ENCODE data around the gene CDK11A. TPM values are rescaled to one million over a fixed set of nuclear protein-coding genes. Genes with fewer than 3 reads are reported as not detected.

The CDK11A gene
- total RNA-seq, 4 donors from 2014 or later = 36.1 to 71.1 (median 54.6) TPM

DNA sequence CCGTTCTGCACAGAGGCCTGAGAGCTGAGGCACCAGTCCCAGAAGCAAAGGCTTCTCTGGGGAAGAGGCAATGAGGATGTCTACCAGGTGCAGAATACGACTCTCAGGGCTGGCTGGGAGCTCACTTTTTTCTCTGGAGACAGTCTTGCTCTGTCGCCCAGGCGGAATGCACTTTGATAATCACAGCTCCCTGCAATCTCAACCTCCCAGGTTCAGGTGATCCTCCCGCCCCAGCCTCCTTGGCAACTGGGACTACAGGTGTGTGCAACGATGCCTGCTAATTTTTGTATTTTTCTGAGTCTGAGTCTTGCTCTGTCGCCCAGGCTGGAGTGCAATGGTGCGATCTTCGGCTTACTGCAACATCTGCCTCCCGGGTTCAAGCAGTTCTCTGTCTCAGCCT is 36.6 kb upstream of the CDK11A start:
- H3K4me1 ChIP-seq = peaks cover 0 to 27% (median 2%) of the 10 kb centered on the region in 4 donors
- 89 to 92% methylated on average over 10 of the region's 10 CpGs for WGBS, 2 donors
- no peaks in the 10 kb centered on the region for H3K27me3 ChIP-seq
- peaks cover 0 to 93% (median 27%) of the 10 kb centered on the region in 3 donors for H3K36me3 ChIP-seq
- H3K27ac ChIP-seq = no peak overlapping the region
- DNase-seq (ENCODE audit: low spot score in 2 of 2) = no peak
- H3K9me3 ChIP-seq = no peaks in the 10 kb centered on the region
- TF ChIP-seq POLR2A (IDR thresholded peaks at IDR 0.05) = no peak
- TF ChIP-seq, protein P1, sequence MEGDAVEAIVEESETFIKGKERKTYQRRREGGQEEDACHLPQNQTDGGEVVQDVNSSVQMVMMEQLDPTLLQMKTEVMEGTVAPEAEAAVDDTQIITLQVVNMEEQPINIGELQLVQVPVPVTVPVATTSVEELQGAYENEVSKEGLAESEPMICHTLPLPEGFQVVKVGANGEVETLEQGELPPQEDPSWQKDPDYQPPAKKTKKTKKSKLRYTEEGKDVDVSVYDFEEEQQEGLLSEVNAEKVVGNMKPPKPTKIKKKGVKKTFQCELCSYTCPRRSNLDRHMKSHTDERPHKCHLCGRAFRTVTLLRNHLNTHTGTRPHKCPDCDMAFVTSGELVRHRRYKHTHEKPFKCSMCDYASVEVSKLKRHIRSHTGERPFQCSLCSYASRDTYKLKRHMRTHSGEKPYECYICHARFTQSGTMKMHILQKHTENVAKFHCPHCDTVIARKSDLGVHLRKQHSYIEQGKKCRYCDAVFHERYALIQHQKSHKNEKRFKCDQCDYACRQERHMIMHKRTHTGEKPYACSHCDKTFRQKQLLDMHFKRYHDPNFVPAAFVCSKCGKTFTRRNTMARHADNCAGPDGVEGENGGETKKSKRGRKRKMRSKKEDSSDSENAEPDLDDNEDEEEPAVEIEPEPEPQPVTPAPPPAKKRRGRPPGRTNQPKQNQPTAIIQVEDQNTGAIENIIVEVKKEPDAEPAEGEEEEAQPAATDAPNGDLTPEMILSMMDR (IDR thresholded peaks at IDR 0.05) = no peak
- TF ChIP-seq EP300 (IDR thresholded peaks at IDR 0.05) = no peak
- no peak overlapping the region for H3K4me3 ChIP-seq

DNA sequence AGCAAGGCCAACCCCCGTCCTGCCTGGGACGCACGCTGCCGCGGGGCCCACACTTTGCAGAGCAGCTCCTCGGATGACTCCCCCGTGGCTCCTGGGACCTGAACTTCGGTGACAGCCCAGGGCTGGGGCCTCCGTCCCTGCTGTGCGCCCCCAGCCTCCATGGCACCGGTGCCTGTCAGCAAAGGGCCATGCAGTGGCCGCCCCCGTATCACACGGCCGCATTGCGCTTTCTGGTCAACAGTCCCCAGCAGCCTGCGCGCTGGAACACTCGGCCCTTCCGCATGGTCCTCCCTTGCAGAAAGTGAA is 36.1 kb upstream of the CDK11A start:
- H3K27ac ChIP-seq = no peak overlapping the region
- no peaks in the 10 kb centered on the region for H3K27me3 ChIP-seq
- WGBS, 2 donors = 88 to 89% methylated on average over 20 of the region's 20 CpGs
- H3K4me3 ChIP-seq = no peak overlapping the region
- TF ChIP-seq EP300 (IDR thresholded peaks at IDR 0.05) = no peak
- no peak for TF ChIP-seq POLR2A (IDR thresholded peaks at IDR 0.05)
- TF ChIP-seq, protein P1 (IDR thresholded peaks at IDR 0.05) = no peak
- peaks cover 0 to 27% (median 2%) of the 10 kb centered on the region in 4 donors for H3K4me1 ChIP-seq
- DNase-seq (ENCODE audit: low spot score in 2 of 2) = no peak
- H3K9me3 ChIP-seq = no peaks in the 10 kb centered on the region
- peaks cover 0 to 97% (median 27%) of the 10 kb centered on the region in 3 donors for H3K36me3 ChIP-seq

DNA sequence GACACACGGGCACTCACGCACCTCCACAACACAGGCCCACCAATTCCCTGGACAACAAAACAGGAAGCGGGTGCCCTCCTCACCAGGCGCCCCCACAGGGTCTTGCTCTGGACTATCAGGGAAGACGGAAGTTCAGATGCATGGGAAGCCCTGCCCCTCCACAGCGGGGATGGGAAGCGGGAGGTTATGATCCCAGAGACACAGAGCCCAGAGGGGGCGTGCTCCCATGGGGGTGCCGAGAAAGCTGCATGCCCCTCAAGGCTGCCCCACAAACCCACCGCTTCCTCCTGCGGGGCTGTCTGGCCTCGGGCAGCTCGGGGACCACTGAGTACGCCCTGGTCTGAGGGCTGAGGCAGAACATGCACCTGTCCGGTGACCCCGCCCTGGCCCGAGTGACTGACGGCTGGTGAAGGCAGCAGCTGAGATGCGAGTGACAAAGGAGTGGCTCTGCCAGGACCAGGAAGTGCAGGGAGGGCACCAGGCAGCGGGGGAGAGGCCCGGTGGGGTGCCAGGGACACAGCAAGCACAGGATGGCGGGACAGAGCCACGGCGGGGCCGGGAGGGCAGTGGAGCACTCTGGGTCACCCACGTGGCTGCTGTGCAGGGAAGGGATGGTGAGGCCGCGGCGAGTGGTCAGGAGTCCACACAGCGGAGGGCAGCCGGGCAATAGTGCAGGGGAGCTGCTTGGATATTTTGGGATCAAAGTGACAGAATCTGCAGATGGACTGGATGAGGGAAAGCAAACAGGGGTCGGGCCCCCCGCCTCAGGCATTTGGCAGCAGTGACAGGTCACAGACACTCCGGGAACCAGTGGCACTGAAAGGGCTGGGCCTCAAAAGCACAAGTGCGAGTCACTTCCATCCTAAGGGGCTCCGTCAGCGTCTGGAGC is 35.5 kb upstream of the CDK11A start:
- H3K4me3 ChIP-seq = no peak overlapping the region
- no peaks in the 10 kb centered on the region for H3K9me3 ChIP-seq
- H3K27ac ChIP-seq = peak overlapping the region in 1 of 4 donors; percentile 67
- no peak for DNase-seq (ENCODE audit: low spot score in 2 of 2)
- WGBS, 2 donors = 89 to 92% methylated on average over 35 to 37 of the region's 37 CpGs
- H3K36me3 ChIP-seq = peaks cover 0 to 98% (median 27%) of the 10 kb centered on the region in 3 donors
- H3K4me1 ChIP-seq = peaks cover 0 to 27% (median 2%) of the 10 kb centered on the region in 4 donors
- no peak for TF ChIP-seq POLR2A (IDR thresholded peaks at IDR 0.05)
- TF ChIP-seq EP300 (IDR thresholded peaks at IDR 0.05) = no peak
- TF ChIP-seq, protein P1 (IDR thresholded peaks at IDR 0.05) = no peak
- H3K27me3 ChIP-seq = no peaks in the 10 kb centered on the region

DNA sequence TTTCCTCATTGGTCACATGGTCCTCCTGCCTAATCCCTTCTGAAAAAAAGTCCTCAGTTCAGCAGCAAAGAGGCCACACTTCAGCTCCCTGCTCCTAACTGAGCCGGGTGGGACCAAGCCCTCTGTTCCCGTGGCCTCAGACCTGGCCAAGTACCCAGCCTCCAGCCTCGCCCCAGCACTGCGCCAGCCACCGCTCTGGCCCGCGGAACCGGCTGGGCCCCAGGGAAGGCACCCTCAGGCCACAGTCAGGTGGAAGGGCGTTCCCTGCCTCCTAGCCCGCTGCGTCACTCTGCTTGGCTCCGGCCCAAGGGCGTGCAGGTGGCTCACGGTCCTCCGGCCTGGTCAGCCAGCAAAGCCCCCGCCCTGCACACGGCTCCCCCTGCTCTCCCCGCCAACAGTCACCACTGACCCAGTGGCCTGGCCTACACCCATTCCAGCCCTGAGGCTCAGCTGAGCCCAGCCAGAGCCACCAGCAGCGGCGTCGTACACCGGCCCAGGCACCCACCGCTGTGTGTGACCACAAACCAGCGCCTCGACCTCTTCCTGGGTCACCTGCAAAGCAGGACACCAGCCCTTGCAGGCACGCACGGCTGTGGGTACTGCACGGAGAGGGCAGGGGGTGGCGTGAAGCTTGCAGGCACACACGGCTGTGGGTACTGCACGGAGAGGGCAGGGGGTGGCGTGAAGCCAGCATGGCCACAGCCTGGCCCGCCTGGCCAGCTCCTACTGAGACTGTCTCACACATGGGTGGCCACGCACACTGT is 34.7 kb upstream of the CDK11A start:
- Histone ChIP-seq H3K4me1 (peaks cover 0 to 19% (median 2%) of the 10 kb centered on the region in 4 donors), H3K36me3 (peaks cover 0 to 98% (median 29%) of the 10 kb centered on the region in 3 donors), H3K9me3 (no peaks in the 10 kb centered on the region), H3K27ac (peak overlapping the region in 2 of 4 donors; percentile 46 to 67), H3K4me3 (no peak overlapping the region), H3K27me3 (no peaks in the 10 kb centered on the region)
- peak in 1 of 2 donors; percentile 49 for DNase-seq (ENCODE audit: low spot score in 2 of 2)
- TF ChIP-seq POLR2A (IDR thresholded peaks at IDR 0.05) (no peak), EP300 (IDR thresholded peaks at IDR 0.05) (peak in 1 of 2 donors; percentile 33)
- TF ChIP-seq, protein P1 (IDR thresholded peaks at IDR 0.05) = no peak
- 76 to 84% methylated on average over 29 to 33 of the region's 34 CpGs for WGBS, 2 donors

Measured in tibial nerve (tissue), 4 donors.